Measurements from ENCODE around the gene EXOC6B. TPM values are rescaled to one million over a fixed set of nuclear protein-coding genes. Genes with fewer than 3 reads are reported as not detected.

EXOC6B gene
- total RNA-seq, 3 donors from 2014 or later = 32.2 to 49.2 (median 37.0) TPM

GRCh38 chr2:72862239-72862988 is 36.6 kb upstream of the EXOC6B start:
- no peaks in the 10 kb centered on the region for H3K36me3 ChIP-seq
- DNase-seq (ENCODE audit: low spot score in 2 of 2) = peak; percentile 61 to 85
- H3K27ac ChIP-seq = no peak overlapping the region
- H3K4me3 ChIP-seq = peak overlapping the region in 2 of 3 donors; percentile 14 to 40
- H3K9me3 ChIP-seq = no peaks in the 10 kb centered on the region
- intact Hi-C loops (cut with DNase I; ENCODE audit: low total_unique reads) = no loop called here
- H3K27me3 ChIP-seq = peaks cover 0 to 19% of the 10 kb centered on the region in 2 donors
- H3K4me1 ChIP-seq = no peaks in the 10 kb centered on the region
- TF ChIP-seq POLR2A (IDR thresholded peaks at IDR 0.05) = no peak
- TF ChIP-seq POLR2AphosphoS5 (IDR thresholded peaks at IDR 0.05) = no peak
- peak; percentile 74 to 92 (median 80) for TF ChIP-seq CTCF (IDR thresholded peaks at IDR 0.05)

GRCh38 chr2:72859831-72860262 is 34.0 kb upstream of the EXOC6B start:
- peak in 1 of 2 donors; percentile 48 for DNase-seq (ENCODE audit: low spot score in 2 of 2)
- intact Hi-C loops (cut with DNase I; ENCODE audit: low total_unique reads) = loop anchor here (10.0 kb wide), 1 partner anchor 85 kb away; no protein-coding TSS in a partner anchor
- Histone ChIP-seq H3K9me3 (no peaks in the 10 kb centered on the region), H3K36me3 (no peaks in the 10 kb centered on the region), H3K4me3 (no peak overlapping the region), H3K27ac (no peak overlapping the region), H3K27me3 (peaks cover 0 to 23% of the 10 kb centered on the region in 2 donors), H3K4me1 (no peaks in the 10 kb centered on the region)
- TF ChIP-seq CTCF (IDR thresholded peaks at IDR 0.05) (peak in 2 of 3 donors; percentile 41 to 55), POLR2A (IDR thresholded peaks at IDR 0.05) (no peak)

- Histone ChIP-seq H3K27me3 (no peaks in the 10 kb centered on the region), H3K4me1 (no peaks in the 10 kb centered on the region), H3K9me3 (no peaks in the 10 kb centered on the region), H3K36me3 (no peaks in the 10 kb centered on the region), H3K4me3 (no peak overlapping the region), H3K27ac (no peak overlapping the region)
- intact Hi-C loops (cut with DNase I; ENCODE audit: low total_unique reads) = loop anchor here (10.0 kb wide), 1 partner anchor 77 kb away; no protein-coding TSS in a partner anchor
- no peak for DNase-seq (ENCODE audit: low spot score in 2 of 2)
- TF ChIP-seq POLR2AphosphoS5 (IDR thresholded peaks at IDR 0.05) = no peak
- no peak for TF ChIP-seq POLR2A (IDR thresholded peaks at IDR 0.05)
- no peak for TF ChIP-seq CTCF (IDR thresholded peaks at IDR 0.05)
Observed at GRCh38 chr2:72851333-72851732, 25.5 kb upstream of the EXOC6B start.

GRCh38 chr2:72849138-72849462 is 23.3 kb upstream of the EXOC6B start:
- H3K27ac ChIP-seq = no peak overlapping the region
- intact Hi-C loops (cut with DNase I; ENCODE audit: low total_unique reads) = no loop called here
- H3K9me3 ChIP-seq = no peaks in the 10 kb centered on the region
- no peak for DNase-seq (ENCODE audit: low spot score in 2 of 2)
- H3K27me3 ChIP-seq = no peaks in the 10 kb centered on the region
- no peak overlapping the region for H3K4me3 ChIP-seq
- H3K36me3 ChIP-seq = no peaks in the 10 kb centered on the region
- no peak for TF ChIP-seq CTCF (IDR thresholded peaks at IDR 0.05)
- TF ChIP-seq POLR2A (IDR thresholded peaks at IDR 0.05) = no peak
- TF ChIP-seq POLR2AphosphoS5 (IDR thresholded peaks at IDR 0.05) = no peak
- H3K4me1 ChIP-seq = no peaks in the 10 kb centered on the region

- Histone ChIP-seq H3K27ac (no peak overlapping the region), H3K36me3 (no peaks in the 10 kb centered on the region), H3K4me1 (no peaks in the 10 kb centered on the region), H3K9me3 (no peaks in the 10 kb centered on the region), H3K4me3 (no peak overlapping the region), H3K27me3 (no peaks in the 10 kb centered on the region)
- no peak for TF ChIP-seq POLR2A (IDR thresholded peaks at IDR 0.05)
- TF ChIP-seq CTCF (IDR thresholded peaks at IDR 0.05) = no peak
- no peak for TF ChIP-seq POLR2AphosphoS5 (IDR thresholded peaks at IDR 0.05)
- intact Hi-C loops (cut with DNase I; ENCODE audit: low total_unique reads) = no loop called here
- DNase-seq (ENCODE audit: low spot score in 2 of 2) = no peak
Observed at GRCh38 chr2:72848436-72849137, 22.8 kb upstream of the EXOC6B start.
